WERI-Rb-1 (cell line): Measurements from ENCODE around the gene ME3.

Experiments used
- DNase-seq: peaks from one replicate; pipeline ENCODE4 v3.0.0-alpha.2; 2020
- H3K27ac ChIP-seq: fragments of 250-450 bp; sonication (Bioruptor Pico); 2 replicates; pipeline ENCODE4 v1.5.1; 2020; ENCODE audit warnings: mild to moderate bottlenecking, moderate library complexity
- H3K27me3 ChIP-seq: fragments of 250-450 bp; sonication (Bioruptor Pico); 2 replicates; pipeline ENCODE4 v1.5.1; 2021; ENCODE audit warnings: mild to moderate bottlenecking, low read depth, moderate library complexity; ENCODE audit not compliant: insufficient read depth, severe bottlenecking
- H3K36me3 ChIP-seq: fragments of 250-450 bp; sonication (Bioruptor Pico); 2 replicates; pipeline ENCODE4 v1.5.1; 2020; ENCODE audit warnings: mild to moderate bottlenecking, moderate library complexity
- H3K4me3 ChIP-seq: 2 replicates; pipeline ENCODE4 v1.5.1; 2011; ENCODE audit warnings: low read depth, mild to moderate bottlenecking, control low read depth, low read length
- H3K9me3 ChIP-seq: fragments of 250-450 bp; sonication (Bioruptor Pico); 2 replicates; pipeline ENCODE4 v1.5.1; 2021; ENCODE audit warnings: mild to moderate bottlenecking, moderate library complexity; ENCODE audit not compliant: severe bottlenecking
- CTCF ChIP-seq: IDR thresholded peaks from 2 replicates; pipeline ENCODE4 v1.5.1; 2011; ENCODE audit warnings: low read depth, mild to moderate bottlenecking, control low read depth, inconsistent platforms, low read length

ME3 gene

GRCh38 chr11:86460461-86461385 lies 211.7 kb downstream of the ME3 start:
- Histone ChIP-seq H3K9me3 (no peaks in the 10 kb centered on the region), H3K27ac (no peak overlapping the region), H3K4me3 (no peak overlapping the region), H3K36me3 (peaks cover 23% of the 10 kb centered on the region), H3K27me3 (no peaks in the 10 kb centered on the region)
- no peak for DNase-seq
- no peak for TF ChIP-seq CTCF

DNA sequence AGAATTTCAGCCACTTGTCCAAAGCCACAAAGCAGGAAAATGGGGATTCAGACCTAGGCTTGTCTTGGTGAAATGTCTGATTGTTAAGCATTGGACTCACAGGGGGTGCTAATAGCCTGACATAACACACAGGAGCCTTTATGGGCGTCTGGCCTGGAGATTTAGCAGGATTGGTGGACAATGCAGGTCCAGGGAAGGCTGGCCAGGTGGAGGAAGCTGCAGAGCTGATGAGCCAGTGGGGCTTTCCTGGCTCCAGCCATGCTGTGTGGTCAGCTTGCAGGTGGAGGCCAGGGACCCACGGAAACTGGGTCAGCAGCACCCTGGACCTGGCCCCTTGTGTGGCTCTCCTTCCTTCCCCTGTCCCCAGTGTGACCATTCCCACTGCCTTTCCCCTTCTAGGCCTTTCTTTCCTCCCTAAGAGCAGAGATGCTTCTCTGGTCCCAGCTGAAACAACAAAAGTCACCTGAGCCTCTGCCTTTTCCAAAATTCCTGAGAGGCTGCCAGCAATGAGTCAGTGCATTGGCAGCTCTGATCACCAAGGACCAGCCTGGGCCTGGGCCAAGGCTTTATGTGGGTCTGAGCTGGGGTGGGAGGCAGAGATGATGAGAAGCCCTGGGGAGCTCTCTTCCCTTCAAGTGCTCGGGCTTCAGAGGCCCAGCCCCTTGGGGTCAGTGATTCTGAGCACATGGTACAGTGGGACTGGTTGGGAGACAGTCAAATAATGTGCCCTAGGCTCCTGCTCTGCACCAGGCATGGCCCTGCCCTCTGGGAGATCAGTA lies 212.5 kb downstream of the ME3 start:
- Histone ChIP-seq H3K9me3 (no peaks in the 10 kb centered on the region), H3K27me3 (no peaks in the 10 kb centered on the region), H3K27ac (no peak overlapping the region), H3K36me3 (peaks cover 21% of the 10 kb centered on the region), H3K4me3 (no peak overlapping the region)
- no peak for DNase-seq
- TF ChIP-seq CTCF: no peak

- no peak for TF ChIP-seq CTCF
- Histone ChIP-seq H3K4me3 (no peak overlapping the region), H3K27ac (no peak overlapping the region)
Observed at GRCh38 chr11:86459002-86459385, 213.4 kb downstream of the ME3 start.

DNA sequence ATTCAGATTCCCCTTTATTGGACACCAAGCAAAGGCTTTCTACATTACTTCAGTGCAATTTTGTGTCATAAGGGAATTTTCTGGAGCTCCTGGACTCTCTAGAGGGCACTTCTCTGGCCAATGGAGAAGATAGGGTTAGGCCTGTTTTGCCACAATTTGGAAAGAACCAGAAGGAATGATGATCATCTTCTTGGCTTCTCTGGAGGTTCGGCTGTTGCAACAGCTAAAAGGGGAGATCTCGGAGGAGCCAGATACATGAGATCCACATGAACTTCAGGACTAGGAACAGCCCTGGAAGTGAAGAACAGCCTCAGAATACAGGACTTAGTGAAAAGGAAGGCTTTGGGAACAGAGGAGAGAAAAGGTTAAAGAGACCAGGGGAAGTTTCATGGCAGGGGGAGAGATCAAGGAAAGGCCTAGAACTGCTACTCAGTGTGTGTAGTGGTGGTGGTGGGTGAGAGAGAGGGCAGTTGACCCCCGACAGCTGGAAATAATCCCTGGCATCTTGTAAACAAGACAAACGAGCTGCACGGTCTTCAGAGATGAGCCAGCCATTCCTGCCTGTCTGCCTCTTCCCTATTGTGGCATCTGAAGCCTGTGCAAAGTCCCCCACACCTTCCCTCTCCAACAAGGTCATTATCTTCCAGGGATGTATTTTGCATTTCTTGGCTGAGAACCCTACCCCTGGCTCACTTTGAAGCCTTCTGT lies 214.0 kb downstream of the ME3 start:
- Histone ChIP-seq H3K36me3 (peaks cover 18% of the 10 kb centered on the region), H3K27ac (no peak overlapping the region), H3K9me3 (no peaks in the 10 kb centered on the region), H3K27me3 (no peaks in the 10 kb centered on the region), H3K4me3 (no peak overlapping the region)
- no peak for DNase-seq
- no peak for TF ChIP-seq CTCF

More at GRCh38 chr11:86459002-86459385, 213.4 kb downstream of the ME3 start:
- Histone ChIP-seq H3K36me3 (peaks cover 21% of the 10 kb centered on the region), H3K27me3 (no peaks in the 10 kb centered on the region), H3K9me3 (no peaks in the 10 kb centered on the region)
- no peak for DNase-seq

DNA sequence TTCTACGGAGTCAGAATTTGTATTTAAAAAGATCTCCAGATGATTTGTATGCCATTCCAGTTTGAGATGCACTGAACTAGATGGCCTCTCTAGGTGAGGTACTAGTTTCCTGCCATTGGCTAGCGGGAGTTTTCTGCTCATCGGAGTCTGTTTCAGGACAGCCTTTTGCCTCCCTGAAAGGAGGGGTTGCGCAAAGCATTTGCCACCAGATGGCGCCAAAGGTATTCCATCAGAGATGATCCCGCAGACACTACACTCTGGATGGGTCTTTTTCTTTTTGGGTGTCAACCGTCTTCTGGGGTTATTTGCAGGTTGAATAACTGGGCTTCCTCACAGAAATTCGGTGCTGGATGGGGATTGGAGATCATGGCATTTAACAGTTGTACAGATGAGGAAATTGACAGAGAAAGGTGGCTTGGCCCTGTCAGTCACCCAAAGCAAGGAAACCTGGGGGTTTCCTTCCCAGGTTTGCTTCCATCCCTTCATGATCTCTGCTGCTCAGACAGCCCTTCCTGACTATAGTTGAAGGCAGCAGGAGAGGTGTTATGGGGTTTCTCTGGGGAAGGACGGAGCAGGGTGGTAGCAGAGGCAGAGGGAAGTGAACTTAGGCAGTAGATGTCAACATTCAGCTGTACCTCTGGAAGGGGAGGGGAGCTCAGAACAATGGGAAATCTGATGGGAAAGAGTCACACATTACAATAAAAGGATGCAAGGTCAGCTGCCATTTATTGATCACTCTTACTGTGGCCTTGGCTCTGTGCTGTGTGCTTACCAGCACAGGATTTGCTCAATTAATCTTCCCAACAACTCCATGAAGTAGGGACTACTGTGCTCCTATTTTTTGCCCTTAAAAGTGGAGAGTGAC lies 216.1 kb downstream of the ME3 start:
- DNase-seq: peak; percentile 87
- Histone ChIP-seq H3K36me3 (peaks cover 8% of the 10 kb centered on the region), H3K9me3 (no peaks in the 10 kb centered on the region), H3K27me3 (no peaks in the 10 kb centered on the region), H3K4me3 (no peak overlapping the region), H3K27ac (no peak overlapping the region)
- peak; percentile 87 for TF ChIP-seq CTCF
